ENCODE results near the gene HDAC4.

Gene HDAC4

GRCh38 chr2:239173301-239173700, 227.5 kb downstream of the HDAC4 start:
- DNase-seq (ENCODE audit: low read depth, low spot score), result no peak

DNA sequence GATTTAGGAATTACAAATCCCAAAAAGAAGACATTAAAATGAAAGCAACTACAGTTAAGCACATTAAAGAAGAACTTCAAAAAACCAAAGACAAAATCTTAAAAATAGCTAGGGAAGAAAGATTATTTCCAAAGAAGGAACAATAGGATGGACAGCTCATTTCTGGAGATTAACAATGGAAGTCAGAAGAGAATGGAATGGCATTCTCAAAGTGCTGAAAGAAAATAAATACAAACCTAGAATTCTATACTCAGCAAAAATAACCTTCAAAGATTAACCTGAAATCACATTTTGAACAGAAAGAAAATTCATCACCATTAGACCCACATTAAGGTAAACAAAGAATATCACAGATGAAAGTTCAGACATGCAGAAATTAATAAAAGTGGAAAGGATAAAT, 229.2 kb downstream of the HDAC4 start:
- DNase-seq (ENCODE audit: low read depth, low spot score), result no peak

- DNase-seq (ENCODE audit: low read depth, low spot score), result no peak
Measured at GRCh38 chr2:239169311-239170048, 231.3 kb downstream of the HDAC4 start.

DNA sequence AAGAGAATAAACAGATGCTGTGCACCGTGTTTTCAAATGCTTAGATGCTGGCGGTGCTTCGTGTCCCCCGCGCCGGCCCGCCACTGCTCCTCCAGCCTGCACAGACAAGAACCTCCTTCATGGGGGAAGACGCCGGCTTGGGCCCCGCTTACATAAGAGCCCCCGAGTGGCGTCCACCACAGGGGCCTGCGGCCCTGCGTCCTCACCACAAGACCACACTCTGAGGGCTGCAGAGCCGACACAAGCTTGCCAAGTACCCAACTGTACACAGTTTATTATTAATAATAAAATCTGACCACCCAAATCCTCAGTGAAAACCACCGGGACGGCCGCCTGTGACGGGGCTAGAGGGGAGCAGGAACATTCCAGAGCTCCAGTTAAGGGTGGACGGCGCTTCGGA, 232.2 kb downstream of the HDAC4 start:
- DNase-seq (ENCODE audit: low read depth, low spot score), result no peak

- no peak for DNase-seq (ENCODE audit: low read depth, low spot score)
Measured at GRCh38 chr2:239167766-239168444, 232.9 kb downstream of the HDAC4 start.

DNA sequence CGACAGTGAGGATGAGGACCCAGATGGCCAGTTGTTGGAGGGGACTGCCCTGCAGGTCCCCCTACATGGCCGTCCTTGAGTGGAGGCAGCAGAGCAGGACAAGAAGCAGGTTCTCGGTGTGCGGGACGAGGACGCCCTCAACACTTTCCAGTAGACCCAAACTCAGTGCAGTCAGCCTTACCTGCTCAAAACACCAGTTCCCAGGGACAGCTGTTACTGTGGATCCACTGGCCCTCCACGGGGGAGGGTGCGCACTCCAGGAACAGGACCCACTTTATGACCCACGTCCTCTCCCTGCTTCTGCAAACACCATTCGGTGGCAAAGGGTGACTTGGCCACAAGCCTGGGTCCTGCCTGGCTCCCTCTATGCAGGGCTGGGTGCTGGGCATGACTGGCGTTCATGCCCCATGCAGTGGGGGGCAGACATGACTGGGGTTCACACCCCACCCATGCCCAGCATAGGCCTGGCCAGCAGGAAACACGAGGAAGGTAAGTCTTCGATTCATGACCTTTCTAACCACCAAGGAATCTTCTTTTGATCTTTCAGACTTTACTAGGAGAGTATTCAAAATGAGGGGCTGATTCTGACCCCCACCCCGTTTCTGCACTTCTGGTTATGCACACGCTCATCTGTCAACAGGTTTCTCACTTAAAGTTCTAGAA, 233.7 kb downstream of the HDAC4 start:
- no peak for DNase-seq (ENCODE audit: low read depth, low spot score)

DNA sequence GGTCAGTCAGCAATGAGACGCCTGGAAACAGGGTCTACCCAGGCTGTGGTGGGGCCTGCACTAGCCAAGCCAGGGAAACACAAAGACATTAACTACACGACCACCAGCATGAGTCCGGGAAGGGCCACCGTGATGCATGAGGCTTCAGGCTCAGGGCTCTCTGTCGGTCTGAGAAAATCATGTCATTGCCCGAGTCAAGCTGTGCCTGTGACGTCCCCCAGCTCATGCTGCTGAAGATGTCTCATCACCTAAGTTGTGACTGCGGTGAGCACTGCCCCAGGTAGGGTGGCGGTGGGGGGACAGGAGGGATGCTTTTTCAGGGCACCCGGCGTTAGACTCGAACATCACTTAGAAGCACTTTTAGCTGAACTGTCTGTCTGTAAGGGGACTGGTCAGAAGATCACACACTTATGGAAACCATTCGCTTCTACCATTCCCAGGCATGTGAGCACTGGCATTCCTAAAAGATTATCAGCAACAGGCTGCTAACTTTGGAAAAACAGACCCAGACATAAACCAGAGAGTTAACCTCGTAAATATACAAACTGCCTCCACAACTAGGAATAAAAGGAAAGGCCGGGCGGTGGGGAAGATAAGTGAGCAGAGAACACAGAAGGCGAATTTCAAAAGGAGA, 234.5 kb downstream of the HDAC4 start:
- no peak for DNase-seq (ENCODE audit: low read depth, low spot score)

DNA sequence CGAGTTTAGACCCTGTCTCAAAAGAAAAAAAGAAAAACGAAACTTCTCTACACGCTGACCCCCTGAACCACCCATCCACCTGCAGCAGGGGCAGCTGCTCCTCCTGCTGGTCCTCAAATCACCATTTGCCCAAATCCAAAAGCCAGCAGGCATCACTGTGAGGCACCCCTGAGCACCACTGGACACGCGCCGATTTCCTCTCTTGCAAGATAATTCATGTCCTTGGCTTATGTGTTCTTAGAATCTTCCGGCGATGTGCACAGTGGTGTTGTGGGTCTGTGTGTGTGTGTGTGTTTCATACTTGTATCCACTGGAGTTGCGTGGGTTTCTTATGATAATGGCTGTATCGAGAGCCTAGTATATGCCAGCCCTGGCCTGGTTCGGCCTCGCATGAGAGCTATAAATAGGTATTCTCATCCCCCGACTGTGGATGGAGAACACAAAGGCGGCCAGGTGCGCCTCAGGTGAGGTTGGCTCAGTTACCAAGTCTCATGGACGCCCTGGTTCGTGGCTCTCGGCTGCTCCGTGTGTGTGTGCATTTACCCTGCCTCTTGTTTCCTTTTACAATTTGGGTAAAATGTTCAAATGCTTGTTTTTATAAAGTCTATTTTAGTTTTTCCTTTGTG, 235.5 kb downstream of the HDAC4 start:
- DNase-seq (ENCODE audit: low read depth, low spot score), result no peak

- no peak for DNase-seq (ENCODE audit: low read depth, low spot score)
Measured at GRCh38 chr2:239164335-239164871, 236.4 kb downstream of the HDAC4 start.

DNA sequence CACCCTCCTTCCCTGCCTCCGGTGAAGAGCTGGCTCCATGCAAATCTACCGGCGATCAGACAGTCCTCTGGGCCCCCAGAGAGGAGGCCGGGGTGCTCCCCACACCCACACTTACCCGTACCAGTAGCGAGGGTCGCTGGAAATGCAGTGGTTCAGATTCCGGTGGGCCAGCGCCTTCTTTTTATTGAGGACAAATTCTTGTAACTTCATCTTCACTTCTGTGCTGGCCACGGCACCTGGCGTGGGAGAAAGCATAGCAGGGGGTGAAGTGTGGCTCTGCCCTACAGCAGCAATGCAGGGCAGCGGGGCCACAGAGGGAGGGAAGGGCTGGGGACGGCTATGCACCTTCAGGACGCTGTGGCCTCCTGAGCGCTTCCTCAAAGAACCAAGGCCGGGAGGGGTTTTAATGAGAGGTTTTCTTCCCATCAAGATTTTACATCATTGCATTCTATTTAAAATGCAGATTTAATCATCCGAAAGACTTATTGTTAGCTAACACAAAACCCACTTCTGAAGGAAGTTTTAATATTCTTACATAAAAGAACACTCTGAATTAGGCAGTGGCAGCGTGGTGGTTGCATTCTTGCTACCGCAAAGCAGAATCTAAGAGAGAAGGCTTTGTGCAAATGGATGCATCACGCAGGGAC, 237.0 kb downstream of the HDAC4 start:
- no peak for DNase-seq (ENCODE audit: low read depth, low spot score)

DNA sequence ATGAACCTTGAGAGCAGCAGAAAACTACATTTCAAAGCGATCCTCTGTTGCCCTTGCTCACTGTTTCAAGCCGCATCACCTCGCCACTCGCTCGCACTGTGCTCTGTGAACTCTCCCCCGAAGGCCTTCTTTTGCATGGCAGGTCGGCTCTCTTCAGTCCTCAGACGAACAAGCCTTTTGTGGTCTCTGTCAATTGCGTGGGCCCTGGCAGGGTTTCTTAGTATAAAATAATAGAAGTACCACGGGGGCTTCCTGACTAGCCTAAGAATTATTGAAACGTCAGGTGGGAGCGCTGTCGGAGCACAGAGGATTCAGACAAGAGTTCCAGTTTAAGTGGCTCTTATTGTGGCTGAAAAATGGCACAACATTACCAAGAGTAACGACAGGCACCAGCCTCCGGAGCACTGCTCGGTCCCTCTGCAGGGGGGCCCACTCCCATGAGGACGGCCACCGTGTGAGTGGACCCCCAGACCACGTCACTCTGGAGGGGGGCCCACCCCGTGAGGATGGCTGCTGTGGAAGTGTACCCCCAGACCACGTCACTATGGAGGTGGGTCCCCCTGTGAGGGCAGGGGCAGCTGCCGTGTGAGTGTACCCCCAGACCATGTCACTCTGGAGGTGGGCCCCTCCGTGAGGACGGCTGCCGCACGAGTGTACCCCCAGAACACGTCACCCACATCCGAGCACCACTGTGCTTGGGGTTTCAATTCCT, 237.7 kb downstream of the HDAC4 start:
- DNase-seq (ENCODE audit: low read depth, low spot score), result no peak

GRCh38 chr2:239162141-239162821, 238.5 kb downstream of the HDAC4 start:
- no peak for DNase-seq (ENCODE audit: low read depth, low spot score)

- DNase-seq (ENCODE audit: low read depth, low spot score), result no peak
Measured at GRCh38 chr2:239161711-239162140, 239.1 kb downstream of the HDAC4 start.

DNA sequence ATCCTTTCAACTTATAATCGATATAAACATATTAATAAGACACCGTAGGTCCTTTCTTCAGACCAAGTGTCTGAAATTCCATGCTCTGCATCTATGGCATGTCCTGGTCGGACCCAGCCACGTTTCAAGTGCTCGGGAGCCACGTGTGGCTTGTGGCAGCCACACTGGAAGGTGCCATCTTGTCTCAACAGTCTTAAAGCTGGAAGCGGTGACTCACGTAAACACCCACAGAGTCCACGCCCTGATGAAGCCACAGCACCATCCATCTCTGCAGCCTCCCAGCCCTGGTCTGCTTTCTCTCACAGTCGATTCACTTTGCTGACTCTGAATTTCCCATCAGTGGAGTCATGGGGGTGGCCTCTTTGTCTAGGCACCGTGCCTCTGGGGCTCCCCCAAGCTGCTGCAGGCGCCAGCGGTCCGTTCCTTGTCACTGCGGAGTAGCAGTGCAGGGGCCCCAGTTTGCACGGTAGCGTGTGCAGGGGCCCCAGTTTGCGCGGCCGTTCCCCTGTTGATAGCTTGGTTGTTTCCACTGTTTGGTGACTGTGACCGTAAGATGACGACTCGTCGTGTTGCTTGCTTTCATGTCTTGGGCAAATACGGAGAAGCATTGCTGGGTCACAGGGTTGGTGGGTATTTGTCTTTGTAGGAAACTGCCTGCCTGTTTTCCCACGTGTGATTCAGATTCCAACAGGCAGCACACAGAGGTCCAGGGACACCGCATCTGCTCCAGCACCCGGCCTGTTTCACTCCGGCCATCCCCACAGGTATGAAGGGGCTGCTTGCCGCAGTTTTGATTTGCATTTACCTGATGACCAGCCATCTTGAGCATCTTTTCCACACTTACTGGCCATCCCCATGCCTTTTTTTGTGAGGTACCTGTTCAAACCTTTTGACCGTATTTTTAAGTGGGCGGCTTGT, 240.3 kb downstream of the HDAC4 start:
- DNase-seq (ENCODE audit: low read depth, low spot score), result no peak

- DNase-seq (ENCODE audit: low read depth, low spot score), result no peak
Measured at GRCh38 chr2:239159476-239159911, 241.3 kb downstream of the HDAC4 start.

DNA sequence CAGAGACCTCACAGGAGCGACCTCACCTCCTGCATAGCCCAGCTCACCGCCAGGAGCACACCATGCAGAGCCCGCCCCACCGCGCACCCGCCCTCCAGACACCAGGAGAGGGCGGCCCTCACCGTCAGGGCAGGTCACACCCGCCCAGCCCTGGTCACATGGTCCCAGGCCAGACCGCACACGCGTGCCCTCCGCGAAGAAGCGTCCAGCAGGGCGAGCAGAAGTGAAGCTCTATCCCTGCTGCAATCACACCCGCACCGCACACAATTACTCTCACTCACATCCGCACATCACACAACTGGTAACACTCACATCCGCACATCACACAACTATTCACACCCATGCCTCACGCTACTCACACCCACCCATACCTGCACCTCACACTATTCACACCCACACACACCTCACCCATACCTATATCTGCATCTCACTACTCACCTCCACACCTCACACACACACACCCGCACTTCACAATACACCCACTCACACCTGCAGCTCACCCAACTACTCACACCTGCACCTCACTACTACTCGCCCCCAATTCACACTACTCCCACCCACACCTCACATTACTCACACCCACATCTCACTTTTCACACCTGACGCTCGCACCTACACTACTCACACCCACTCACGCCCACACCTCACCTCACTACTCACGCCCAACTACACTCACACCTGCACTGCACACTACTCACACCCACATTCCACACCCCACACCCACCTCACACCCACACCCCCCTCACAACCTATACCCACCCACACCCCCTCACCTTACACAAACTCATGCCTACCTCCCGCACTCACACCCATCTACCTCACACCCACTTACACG, 242.0 kb downstream of the HDAC4 start:
- no peak for DNase-seq (ENCODE audit: low read depth, low spot score)

DNA sequence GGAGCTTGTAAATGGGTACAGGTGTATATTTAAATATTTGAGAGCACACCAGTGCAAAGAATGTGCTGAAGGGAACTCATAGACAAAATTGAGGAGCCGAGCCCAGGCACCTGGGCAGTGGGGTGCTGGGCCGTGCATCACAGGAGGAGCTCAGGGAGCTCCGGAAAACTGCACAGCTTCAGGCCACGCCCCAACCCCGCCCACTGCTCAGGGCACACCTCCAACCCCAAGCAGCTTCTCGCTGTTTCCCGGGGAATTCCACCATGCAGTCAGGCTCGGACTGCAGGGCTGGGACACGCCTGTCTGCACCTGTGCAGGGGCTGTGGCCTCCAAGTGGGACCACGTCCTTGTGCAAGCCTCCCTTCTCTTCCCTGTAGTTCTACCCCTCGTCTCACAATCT, 243.0 kb downstream of the HDAC4 start:
- DNase-seq (ENCODE audit: low read depth, low spot score), result no peak

- no peak for DNase-seq (ENCODE audit: low read depth, low spot score)
Measured at GRCh38 chr2:239157269-239157668, 243.6 kb downstream of the HDAC4 start.
